ENCODE data around the gene PSMD13.
"Not testable (repeated sequence)": the region's sequence is repeated elsewhere in the genome, so short reads cannot be mapped to it uniquely, and the experiment has no call there.

Gene PSMD13

GRCh38 chr11:236774-237767, at the start of gene PSMD13:
PSMD13 (plus strand) TSS chr11:236976; CDS start chr11:237050, 74 bp downstream.
- DNase-seq (ENCODE audit: low read depth in 3 of 3, low spot score in 1 of 3) = peak; percentile 65 to 81 (median 71)

GRCh38 chr11:189200-189783, 47.5 kb upstream of the PSMD13 start:
- DNase-seq (ENCODE audit: low read depth in 3 of 3, low spot score in 1 of 3) = not testable (repeated sequence)

GRCh38 chr11:189843-190311, 46.9 kb upstream of the PSMD13 start:
- not testable (repeated sequence) for DNase-seq (ENCODE audit: low read depth in 3 of 3, low spot score in 1 of 3)

GRCh38 chr11:190546-190945, 46.2 kb upstream of the PSMD13 start:
- not testable (repeated sequence) for DNase-seq (ENCODE audit: low read depth in 3 of 3, low spot score in 1 of 3)

- peak in 2 of 3 donors; percentile 30 to 47 for DNase-seq (ENCODE audit: low read depth in 3 of 3, low spot score in 1 of 3)
Observed at GRCh38 chr11:191490-192478, 45.0 kb upstream of the PSMD13 start.

GRCh38 chr11:192674-193128, 44.1 kb upstream of the PSMD13 start, which contains the start of gene SCGB1C1:
SCGB1C1 (plus strand) TSS chr11:193078; CDS start chr11:193100, 22 bp downstream.
- not testable (repeated sequence) for DNase-seq (ENCODE audit: low read depth in 3 of 3, low spot score in 1 of 3)

GRCh38 chr11:193481-193880, 43.3 kb upstream of the PSMD13 start:
- not testable (repeated sequence) for DNase-seq (ENCODE audit: low read depth in 3 of 3, low spot score in 1 of 3)

GRCh38 chr11:196786-197731, 39.7 kb upstream of the PSMD13 start:
- no peak for DNase-seq (ENCODE audit: low read depth in 3 of 3, low spot score in 1 of 3)

- DNase-seq (ENCODE audit: low read depth in 3 of 3, low spot score in 1 of 3) = no peak
Observed at GRCh38 chr11:197741-198235, 39.0 kb upstream of the PSMD13 start.

- no peak for DNase-seq (ENCODE audit: low read depth in 3 of 3, low spot score in 1 of 3)
Observed at GRCh38 chr11:198236-198806, 38.5 kb upstream of the PSMD13 start.

- DNase-seq (ENCODE audit: low read depth in 3 of 3, low spot score in 1 of 3) = no peak
Observed at GRCh38 chr11:199004-199581, 37.7 kb upstream of the PSMD13 start.

- DNase-seq (ENCODE audit: low read depth in 3 of 3, low spot score in 1 of 3) = no peak
Observed at GRCh38 chr11:199782-200181, 37.0 kb upstream of the PSMD13 start.

GRCh38 chr11:200224-201003, 36.4 kb upstream of the PSMD13 start:
- DNase-seq (ENCODE audit: low read depth in 3 of 3, low spot score in 1 of 3) = no peak

- no peak for DNase-seq (ENCODE audit: low read depth in 3 of 3, low spot score in 1 of 3)
Observed at GRCh38 chr11:201966-202365, 34.8 kb upstream of the PSMD13 start.

- no peak for DNase-seq (ENCODE audit: low read depth in 3 of 3, low spot score in 1 of 3)
Observed at GRCh38 chr11:202490-202889, 34.3 kb upstream of the PSMD13 start.

GRCh38 chr11:203056-203944, 33.5 kb upstream of the PSMD13 start:
- no peak for DNase-seq (ENCODE audit: low read depth in 3 of 3, low spot score in 1 of 3)

Data from stimulated activated CD4-positive, alpha-beta T cell treated with anti-CD3 and anti-CD28 coated beads, TNF-alpha, amount 100 ng/mL, for 1 hour (primary cell).